Epidermal melanocyte (primary cell): Measurements from ENCODE around the gene HNRNPCL2.
"Not testable (repeated sequence)": the region's sequence is repeated elsewhere in the genome, so short reads cannot be mapped to it uniquely, and the experiment has no call there.

Experiments used
- DNase-seq: peaks from one replicate; pipeline ENCODE4 v3.0.0; 2011; ENCODE audit warnings: low spot score; ENCODE audit not compliant: insufficient read length

The HNRNPCL2 gene

DNA sequence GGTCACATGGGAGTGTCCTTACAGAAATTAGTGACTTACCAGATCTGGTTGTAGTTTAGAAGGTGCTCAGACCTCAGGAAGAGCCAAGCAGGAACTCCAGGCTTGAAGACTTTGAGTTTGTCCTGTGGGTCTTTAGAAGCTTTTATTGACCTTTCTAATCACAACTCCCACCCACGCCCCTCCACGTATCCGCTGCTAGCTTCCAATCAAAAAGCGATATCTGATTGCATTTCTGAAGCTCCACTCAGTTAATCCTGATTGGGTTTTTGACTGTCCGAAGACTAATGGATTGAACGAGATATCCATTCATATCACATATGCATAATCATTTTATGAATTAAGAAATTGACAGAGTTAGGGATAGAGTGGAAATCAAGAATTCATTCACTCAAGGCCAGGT is at the start of gene HNRNPCL2:
Gene HNRNPCL2 (minus strand): TSS at position 101 of the 400 bp plus-strand sequence. CDS start 454 bp downstream, outside the sequence.
- not testable (repeated sequence) for DNase-seq

- DNase-seq: not testable (repeated sequence)
Measured at GRCh38 chr1:13165531-13165930, 48.9 kb upstream of the HNRNPCL2 start, which contains the start of gene HNRNPCL4. HNRNPCL4 (minus strand) TSS chr1:13165631; CDS start chr1:13165467, 164 bp downstream.

- DNase-seq: not testable (repeated sequence)
Measured at GRCh38 chr1:13155909-13156308, 39.3 kb upstream of the HNRNPCL2 start, which contains the start of gene PRAMEF26. PRAMEF26 (minus strand) TSS chr1:13156009; CDS start chr1:13153095, 2,914 bp downstream.

DNA sequence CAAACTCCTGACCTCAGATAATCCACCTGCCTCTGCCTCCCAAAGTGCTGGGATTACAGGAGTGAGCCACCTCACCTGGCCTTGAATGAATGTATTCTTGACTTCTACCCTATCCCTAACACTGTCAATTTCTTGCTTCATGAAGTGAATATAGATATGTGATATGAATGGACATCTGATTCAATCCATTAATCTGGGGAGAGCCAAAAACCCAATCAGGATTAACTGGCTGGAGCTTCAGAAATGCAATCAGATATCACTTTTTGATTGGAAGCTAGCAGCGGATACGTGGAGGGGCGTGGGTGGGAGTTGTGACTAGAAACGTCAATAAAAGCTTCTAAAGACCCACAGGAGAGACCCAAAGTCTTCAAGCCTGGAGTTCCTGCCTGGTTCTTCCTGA is 46.2 kb downstream of the HNRNPCL2 start, which contains the start of gene PRAMEF25:
Gene PRAMEF25 (plus strand): TSS at position 301 of the 400 bp plus-strand sequence. CDS start 2,920 bp downstream, outside the sequence.
- not testable (repeated sequence) for DNase-seq
